COLO668 (cell line): ENCODE results near the gene CTNNA3.

ENCODE experiments used
- DNase-seq: peaks from one replicate; lab custom pipeline; 2025; ENCODE audit not compliant: unreplicated experiment; lab: John Stamatoyannopoulos, UW

The CTNNA3 gene

DNA sequence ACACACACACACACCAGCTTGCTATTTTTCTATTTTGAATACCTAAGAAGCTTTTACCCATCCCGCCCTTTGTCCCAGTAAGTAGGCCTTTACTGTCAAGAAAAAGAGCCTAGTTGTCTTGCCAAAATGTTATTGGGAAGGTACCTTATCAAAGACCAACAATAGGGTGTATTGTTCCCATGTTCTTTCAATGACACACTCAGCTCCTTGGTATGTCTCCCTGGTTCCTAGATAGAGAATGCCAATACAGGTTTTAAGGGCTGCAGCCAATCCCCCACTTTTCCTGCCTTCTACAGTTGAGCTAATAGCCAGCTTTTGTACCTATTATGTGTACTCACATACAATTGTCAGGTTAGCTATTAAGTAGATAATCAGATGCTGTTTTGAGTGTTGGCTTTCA lies 862.1 kb downstream of the CTNNA3 start:
- DNase-seq: no peak

DNA sequence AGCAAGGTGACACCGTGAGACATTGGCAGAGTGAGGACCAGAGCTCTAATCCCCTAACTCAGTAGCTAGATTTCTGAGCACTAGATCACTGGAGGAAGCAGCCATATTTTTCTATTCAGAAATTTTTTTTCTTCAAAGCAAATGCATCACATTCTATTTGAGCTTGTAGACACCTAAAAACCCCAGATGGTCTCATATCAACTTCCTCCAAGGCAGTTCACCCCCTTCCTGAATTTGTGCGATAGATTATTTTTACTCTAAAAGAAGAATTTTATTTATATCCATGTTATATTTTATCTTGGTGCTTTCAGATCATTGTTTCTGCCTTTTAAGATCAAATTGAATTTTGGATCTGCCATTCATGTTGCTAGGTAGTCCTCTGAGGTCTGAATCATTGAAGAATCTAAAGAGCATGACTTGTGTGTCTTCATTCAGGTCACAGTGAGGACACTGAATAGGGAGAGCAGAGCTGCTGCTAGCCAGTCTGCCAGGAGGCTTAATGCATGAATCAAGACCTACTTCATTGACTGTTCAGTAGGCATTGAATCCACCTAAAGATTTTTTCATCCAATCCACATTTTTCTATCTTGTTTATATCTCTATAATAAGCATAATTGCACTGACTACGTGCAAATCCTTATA lies 863.1 kb downstream of the CTNNA3 start:
- no peak for DNase-seq

DNA sequence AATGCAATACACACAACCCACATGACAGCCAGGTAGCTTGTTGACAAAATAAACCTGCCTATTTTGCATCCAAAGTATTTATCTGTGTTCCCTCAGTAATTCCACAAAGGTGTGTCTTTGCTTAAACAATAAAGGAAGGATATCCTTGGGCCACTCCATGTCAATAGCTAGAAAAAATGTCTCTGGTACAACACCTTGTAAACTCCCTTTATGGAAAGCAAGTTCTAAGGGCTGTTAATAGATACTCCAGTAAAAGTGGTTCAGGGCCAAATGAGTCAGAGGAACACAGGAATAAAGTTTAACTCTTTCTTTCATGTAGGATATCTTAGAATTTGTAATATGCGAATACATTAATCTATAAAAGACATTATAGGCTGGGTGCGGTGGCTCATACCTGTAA lies 867.0 kb downstream of the CTNNA3 start:
- no peak for DNase-seq

DNA sequence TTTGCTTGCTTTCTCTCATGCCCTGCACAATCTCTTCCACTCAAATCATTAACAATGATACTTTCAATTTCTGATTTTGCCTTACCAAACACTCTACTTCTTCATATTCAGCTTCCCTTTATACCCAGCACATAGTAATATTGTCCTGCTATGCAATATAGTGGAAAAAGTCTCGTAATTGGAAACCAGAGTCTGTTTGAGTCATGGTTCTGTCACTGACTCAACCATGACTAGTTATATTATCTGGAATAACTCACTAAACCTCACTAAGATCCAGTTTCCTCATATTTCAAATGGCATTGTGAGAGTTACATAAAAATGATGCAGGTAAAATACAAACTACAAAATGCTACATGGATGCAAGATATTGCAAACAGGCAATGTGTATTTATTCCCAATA lies 868.6 kb downstream of the CTNNA3 start:
- DNase-seq: no peak

DNA sequence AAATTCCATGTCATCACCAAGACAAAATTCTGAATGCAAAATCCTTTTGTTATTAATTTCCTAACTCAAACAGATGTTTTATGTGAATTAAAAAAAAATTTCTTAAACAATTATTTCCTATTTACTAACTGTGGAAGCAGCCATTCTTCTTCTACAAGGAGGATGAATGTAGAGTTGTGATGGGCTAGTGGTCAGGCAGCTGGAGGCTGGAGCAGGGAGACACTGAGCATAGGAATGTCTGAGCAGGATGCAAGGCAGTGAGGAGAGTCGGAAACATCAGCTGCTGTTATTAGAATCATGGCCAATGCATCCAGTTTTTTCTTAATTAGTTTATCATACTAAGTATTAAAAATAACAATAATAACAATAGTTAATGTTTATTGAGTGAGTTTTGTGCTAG lies 872.7 kb downstream of the CTNNA3 start:
- DNase-seq: no peak

DNA sequence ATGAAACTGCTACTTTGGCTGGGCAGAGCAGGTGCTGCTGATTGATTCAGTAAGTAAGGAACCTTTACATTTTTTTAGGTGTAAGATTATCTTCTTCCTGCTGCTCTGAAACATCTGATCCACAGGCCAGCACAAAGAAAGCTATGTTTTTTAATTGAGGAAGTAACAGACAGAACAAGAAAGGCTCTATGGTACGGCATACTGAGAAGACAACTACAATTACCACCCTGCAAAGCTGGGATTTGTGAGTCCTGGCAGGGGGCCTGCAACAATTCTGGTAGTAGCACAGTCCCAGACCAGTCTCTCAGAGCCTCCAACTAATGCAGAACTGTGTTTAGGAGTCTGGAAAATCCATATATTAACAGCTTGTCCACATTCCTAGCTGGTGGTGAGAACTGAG lies 873.2 kb downstream of the CTNNA3 start:
- DNase-seq: no peak

DNA sequence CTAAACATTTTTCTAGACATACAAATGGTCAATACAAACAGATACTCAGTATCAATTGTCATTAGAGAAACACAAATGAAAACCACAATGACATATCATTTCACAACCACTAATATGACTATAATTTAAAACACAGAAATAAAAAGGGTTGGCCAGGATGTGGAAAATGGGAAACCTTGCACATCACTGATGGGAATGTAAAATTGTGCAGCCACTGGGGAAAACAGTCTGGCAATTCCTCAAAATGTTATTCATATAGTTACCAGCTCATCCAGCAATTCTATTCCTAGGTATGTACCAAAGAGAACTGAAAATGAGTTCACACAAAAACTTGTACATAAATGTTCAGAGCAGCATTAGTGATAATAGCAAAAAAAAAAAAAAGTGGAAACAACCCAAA lies 876.3 kb downstream of the CTNNA3 start:
- no peak for DNase-seq

DNA sequence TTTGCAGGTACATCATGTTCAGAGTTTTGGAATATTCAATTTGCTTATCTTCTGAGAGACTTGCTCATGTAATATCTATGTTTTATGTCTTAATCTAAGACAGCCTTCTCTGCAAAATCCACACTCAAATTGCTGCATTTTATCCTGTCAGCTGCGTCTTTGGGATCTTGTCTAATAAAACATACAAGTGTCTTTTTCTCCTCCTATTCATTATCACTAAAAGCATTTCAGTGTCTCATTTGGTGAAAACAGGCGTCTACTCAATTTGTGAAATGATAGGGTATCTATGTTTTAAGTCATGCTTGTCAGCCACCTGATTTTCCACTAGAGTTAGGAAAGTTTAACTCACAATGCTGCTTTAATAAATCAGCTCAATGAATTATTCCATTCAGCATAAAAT lies 882.9 kb downstream of the CTNNA3 start:
- DNase-seq: no peak

DNA sequence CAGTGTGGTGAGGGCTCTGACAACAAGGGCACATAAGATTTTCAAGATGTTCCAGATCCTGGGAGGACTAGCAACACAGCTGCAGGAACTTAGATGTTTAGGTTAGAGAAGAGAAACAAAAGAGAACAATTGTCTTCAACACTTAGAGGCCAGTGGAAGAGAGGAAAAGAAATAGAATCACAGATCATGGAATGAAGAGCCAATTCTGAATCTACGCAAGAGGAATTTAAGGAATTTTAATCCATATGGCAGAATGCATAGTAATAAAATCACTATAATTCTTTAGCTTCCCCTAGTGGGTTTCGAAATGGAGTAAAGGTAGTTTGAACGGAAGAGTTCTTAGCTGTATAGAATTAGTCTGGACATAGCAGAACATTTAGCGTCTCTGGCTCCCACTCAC lies 884.8 kb downstream of the CTNNA3 start:
- no peak for DNase-seq

DNA sequence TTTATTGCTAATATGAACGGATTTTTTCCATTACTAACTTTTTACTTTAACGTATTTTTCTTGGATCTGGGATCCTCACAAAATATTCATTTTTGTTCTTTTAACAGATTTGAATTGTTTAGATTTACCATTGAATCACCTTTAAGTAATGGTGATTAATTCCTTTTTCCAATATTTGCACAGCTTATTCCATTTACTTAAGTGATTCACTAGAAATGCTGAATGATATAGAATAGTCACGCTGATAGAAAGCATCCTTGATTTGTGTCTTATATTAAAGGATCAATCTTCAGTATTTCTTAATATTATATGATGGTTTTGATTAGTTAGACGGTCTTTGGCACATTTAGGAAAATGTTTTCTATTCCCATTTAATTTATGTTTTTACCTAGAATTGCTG lies 886.6 kb downstream of the CTNNA3 start:
- DNase-seq: no peak

DNA sequence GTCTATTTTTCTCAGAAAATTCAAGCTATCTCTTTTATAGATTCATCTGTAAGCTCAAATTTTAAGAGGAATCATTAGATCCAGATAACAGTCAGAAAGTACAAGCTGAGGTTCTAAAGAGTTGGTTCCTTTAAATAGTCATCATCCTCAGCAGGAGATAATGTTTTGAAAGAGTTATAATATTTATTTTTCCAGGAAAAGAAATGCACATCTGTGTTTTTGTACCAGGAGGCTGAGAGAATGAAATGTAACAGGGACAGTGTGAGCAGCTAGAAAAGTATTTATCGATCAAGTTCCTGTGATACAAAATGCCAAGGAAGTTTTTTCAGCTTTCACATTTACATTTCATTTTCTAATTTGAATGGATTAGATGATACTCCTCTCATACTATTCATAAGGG lies 890.4 kb downstream of the CTNNA3 start:
- DNase-seq: no peak

DNA sequence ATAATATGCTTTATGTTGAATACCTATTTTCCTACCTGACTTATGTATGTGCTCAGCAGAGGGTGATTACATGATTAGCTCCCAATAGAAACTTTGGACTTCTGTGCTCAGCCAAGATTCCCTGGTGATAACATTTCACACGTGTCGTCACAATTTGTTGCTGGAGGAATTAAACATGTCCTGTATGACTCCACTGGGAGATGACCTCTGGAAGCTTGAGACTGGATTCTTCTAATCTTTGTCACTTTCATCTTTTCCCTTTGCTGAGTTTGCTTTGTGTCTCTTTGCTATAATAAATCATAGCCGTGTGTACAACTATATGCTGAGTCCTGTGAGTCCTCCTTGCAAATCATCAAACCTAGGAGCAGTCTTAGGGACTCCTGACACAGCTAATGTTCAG lies 891.0 kb downstream of the CTNNA3 start:
- DNase-seq: no peak

DNA sequence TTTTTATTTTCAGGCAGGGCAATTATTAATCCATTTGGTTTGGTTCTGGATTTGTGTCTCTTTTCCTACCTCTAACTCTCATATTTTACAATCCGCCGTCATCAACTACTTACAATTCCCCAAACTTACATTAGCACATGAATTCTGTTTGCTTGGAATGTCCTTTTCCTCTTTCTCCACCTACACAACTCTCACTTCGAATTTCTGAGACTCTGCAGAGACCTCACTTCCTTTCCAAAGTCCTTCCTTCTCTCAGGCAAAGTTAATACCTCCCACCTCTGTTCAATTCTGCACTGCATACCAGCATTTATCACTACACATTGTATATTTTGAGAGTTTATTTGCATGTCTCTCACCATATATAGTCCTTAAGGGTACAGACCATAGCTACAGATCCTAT lies 892.8 kb downstream of the CTNNA3 start:
- no peak for DNase-seq

DNA sequence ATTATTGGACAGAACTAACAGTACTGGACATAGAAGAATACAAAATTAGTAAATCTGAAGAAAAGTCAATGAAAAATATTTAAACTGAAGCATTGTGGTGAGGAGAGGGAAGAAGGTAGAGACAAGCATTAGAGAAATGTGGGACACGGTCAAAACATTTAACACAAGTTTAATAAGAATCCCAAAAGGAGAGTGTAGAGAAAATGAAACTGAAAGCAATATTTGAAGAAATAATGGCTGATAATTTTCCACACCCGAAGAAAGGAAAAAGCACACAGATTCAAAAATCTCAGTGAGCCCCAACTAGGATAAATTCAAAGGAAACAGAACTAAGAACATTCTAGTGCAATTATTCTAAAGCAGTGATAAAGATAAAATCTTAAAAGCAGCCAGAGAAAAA lies 896.5 kb downstream of the CTNNA3 start:
- no peak for DNase-seq

DNA sequence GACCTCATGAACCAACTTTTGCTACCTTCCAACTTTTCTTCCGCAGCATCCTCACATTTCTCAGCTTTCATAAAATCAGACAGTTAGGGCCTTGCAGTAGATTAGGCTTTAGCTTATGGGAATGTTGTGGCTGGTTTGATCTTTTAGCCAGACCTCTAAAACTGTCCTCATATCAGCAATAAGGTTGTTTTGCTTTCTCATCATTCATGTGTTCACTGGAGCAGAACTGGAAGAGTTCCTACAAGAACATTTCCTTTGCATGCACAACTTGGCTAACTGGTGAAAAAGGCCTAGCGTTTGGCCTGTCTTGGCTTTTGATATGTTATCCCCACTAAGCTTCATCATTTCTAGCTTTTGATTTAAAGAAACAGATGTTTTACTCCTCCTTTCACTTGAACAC lies 900.1 kb downstream of the CTNNA3 start:
- no peak for DNase-seq

DNA sequence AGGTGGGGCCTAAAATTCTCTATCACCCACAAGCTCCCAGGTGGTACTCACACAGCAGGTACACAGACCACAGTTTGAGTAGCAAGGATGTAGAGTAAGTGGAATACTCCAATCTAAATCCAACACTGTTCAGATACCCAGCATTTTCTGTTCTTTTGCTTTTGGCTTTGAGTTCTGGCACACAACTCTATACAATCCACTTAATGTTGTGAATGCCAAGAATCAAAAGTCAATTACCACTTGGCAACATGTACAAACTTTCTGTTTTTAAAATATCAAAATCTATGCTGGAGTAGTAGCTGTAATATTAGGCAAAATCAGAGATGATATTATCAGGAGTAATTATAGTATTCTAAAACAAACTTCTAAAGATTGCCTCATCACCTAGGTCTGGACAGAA lies 903.6 kb downstream of the CTNNA3 start:
- no peak for DNase-seq

DNA sequence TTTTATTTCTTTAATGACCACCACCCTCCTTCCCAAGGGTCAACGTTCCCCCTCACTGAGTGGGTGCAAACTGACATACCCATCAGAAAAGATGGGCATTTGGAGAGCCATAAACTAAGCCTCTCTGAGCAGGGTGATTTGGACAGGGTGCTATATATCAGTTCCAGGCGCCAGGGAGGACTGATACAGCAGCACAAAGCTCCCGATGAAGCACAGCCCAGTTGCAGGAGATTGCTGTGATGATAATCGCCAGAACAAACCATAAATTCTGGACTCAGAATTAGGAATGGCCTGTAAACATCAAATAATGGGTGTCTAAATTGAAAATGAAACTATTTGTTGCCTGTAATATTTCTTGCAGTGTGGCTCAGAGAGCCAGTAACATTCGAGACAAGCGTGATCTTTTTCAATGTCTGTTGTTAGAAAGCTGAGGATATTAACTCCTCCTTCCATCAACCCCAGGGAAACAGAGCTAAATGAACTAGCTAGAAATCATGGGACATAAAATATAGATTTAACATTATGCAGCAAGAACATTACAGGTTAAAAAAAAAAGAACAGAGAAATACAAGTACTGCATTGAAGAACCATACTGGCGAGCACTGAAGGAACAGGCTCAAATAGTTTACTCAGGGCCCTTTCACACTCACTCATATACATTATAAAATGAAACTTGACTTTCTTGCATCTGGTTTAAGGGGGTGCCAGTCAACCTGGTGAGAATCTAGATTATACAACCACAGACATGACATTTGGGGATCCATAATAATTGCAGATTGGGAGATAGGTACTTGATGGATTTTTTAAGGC lies 907.6 kb downstream of the CTNNA3 start:
- DNase-seq: no peak

DNA sequence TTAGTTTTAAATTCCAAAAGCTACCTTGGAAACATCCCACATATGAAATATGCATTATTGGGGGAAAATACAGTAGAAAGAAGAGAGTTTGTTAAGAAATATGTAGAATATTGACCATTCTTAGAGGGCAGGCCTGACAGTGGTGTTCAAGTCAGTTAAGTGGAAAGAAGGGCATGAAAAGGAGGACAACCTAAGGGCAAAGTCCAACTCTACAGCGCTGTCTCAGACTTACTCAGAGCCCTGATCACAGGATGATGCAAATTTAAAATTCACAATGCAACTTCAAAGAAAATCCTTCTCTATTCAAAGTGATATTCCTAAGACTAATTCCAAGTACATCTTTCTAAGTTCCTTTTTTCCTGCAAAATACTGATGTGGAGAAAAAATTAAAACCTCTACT lies 909.3 kb downstream of the CTNNA3 start:
- no peak for DNase-seq

DNA sequence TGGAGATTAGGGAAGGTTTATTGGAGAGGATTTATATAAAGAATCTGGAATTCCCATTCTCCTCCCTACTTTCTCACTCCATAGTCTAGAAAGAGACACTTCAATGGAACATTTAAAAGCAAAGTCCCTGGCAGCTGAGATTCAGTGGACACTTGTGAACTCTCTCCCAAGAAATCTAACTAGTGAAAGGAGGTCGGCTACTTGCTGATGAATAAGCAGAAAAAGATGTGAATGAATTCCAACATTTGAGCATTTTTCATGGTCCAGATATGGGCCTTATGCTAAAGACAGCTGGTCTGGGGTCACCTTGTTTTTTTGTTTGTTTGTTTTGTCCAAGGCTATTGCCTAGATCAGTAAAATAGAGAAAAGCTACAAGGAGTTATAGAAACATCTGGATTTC lies 911.2 kb downstream of the CTNNA3 start:
- DNase-seq: no peak

DNA sequence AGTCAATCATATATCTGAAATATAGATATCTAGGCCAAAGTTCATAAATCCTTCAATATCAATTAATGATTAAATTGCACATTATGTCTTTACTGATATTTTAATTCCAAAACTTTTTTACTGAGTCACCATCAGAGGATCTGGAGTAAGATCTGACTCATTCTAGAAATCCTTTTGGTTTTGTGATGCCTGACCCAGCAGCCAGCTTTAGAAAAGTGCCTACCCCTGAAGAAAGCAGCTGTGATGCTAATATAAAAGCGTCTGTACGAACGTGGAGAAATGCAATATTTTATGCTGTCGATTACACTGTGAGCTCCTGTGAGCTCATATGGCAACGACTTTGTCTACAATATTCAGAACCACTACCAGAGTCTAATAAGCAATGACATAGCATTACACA lies 912.7 kb downstream of the CTNNA3 start:
- DNase-seq: no peak

DNA sequence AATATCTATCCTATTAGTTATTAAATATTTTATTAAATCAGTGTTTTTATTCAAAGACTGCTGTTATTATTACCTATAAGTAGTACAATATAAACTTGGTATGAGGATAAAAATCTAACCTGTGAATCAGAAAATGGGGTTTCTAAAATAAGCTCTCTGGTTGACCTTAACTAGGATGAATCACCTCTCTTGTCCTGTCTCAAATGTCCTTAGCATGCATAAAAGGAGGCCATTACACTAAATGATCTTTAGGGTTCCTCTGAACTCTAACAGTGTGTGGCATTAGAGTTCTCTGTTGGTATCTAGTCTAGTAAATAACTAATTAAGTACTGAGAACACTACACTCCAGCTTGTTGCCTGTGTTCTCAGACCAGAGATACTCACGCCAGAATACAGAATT lies 913.2 kb downstream of the CTNNA3 start:
- no peak for DNase-seq

DNA sequence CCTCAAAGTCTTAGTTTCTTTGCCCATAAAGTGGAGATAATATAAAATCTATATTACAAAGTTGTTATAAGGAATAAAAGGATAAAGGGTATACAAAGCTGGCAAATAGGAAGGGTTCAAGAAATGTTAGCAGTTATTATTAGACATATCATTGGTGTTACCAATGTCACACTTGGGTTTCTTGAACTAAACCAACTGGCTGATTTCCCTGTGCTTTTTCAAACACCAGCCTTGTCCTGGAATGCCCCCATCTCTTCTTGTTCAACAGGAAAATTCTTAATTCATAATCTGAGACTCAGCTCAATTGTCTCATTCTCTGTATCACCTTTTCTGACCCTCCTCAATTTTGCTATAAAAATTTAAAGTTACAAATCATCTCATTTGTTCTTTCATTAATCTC lies 913.9 kb downstream of the CTNNA3 start:
- DNase-seq: no peak

DNA sequence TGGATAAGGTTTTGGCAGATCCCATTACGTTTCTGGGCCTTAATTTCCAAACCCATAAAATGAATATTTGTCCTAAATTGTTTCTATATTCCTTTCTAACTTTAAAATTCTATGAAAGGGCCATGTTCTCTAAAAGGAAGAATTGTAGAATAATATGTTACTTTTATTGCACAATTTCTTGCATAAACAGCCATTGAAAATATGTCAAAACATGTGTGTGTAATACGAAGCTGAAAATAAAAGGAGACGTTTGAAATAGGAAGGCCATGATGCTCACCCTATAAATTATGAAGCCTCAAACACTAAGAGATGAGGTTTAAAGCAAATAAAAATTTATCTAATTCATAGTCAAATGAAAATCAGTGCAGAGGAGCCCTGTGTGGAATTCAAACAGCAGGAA lies 915.2 kb downstream of the CTNNA3 start:
- DNase-seq: no peak
